WTC11 (cell line): ENCODE data around the gene NDRG2. TPM values are rescaled to one million over a fixed set of nuclear protein-coding genes. Genes with fewer than 3 reads are reported as not detected.

Experiments
- ATAC-seq: fragments of 200-7000 bp; cut with Tn5 transposase; 2 replicates; pipeline ENCODE4 v1.10.0; 2021; ENCODE audit warnings: mild to moderate bottlenecking, moderate library complexity
- CTCF ChIA-PET: fragments of 300-600 bp; sonication (Branson Sonifier 250); formaldehyde crosslinking; loops from one replicate; lab custom pipeline; 2021; ENCODE audit warnings: antibody characterized with exemption; lab: Charles Lee
- POLR2A ChIA-PET: fragments of 350-600 bp; sonication (Branson Sonifier 250); formaldehyde crosslinking; loops from one replicate; lab custom pipeline; 2021; ENCODE audit warnings: antibody characterized with exemption; lab: Charles Lee
- DNase-seq: peaks from one replicate; pipeline ENCODE4 v3.0.0; 2021; ENCODE audit warnings: low spot score
- H3K27ac Mint-ChIP-seq: 2 replicates; pipeline ENCODE4 v1.8.0; 2021; ENCODE audit warnings: mixed read lengths
- H3K27me3 Mint-ChIP-seq: 2 replicates; pipeline ENCODE4 v1.8.0; 2021; ENCODE audit warnings: low read depth, mild to moderate bottlenecking, moderate library complexity, mixed read lengths
- H3K36me3 Mint-ChIP-seq: 2 replicates; pipeline ENCODE4 v1.8.0; 2021; ENCODE audit warnings: mixed read lengths
- H3K4me1 Mint-ChIP-seq: 2 replicates; pipeline ENCODE4 v1.8.0; 2022; ENCODE audit warnings: mixed read lengths
- H3K4me3 Mint-ChIP-seq: 2 replicates; pipeline ENCODE4 v1.8.0; 2021; ENCODE audit warnings: mild to moderate bottlenecking, moderate library complexity, mixed read lengths
- H3K9me3 Mint-ChIP-seq: 2 replicates; pipeline ENCODE4 v1.8.0; 2021; ENCODE audit warnings: mixed read lengths
- AR ChIP-seq: fragments of 250-450 bp; sonication (Bioruptor Pico); IDR thresholded peaks from 2 replicates; pipeline ENCODE4 v1.9.0; 2021; ENCODE audit warnings: mild to moderate bottlenecking
- ATF2 ChIP-seq: sonication (generic); formaldehyde crosslinking; IDR thresholded peaks from 2 replicates; pipeline ENCODE4 v1.8.1; 2022; ENCODE audit warnings: low read depth, missing genetic modification reagents, borderline replicate concordance
- CREB1 ChIP-seq: sonication (generic); formaldehyde crosslinking; IDR thresholded peaks from 2 replicates; pipeline ENCODE4 v1.8.0; 2023; ENCODE audit warnings: mild to moderate bottlenecking, missing genetic modification reagents
- ERG ChIP-seq: fragments of 250-450 bp; sonication (Bioruptor Pico); IDR thresholded peaks from 2 replicates; pipeline ENCODE4 v1.8.0; 2021; ENCODE audit warnings: mild to moderate bottlenecking
- FOXP1 ChIP-seq: sonication (generic); formaldehyde crosslinking; IDR thresholded peaks from 2 replicates; pipeline ENCODE4 v1.8.0; 2022; ENCODE audit warnings: missing genetic modification reagents, mild to moderate bottlenecking, moderate library complexity, borderline replicate concordance
- FOXP4 ChIP-seq: sonication (generic); formaldehyde crosslinking; IDR thresholded peaks from 2 replicates; pipeline ENCODE4 v1.8.0; 2022; ENCODE audit warnings: mild to moderate bottlenecking, missing genetic modification reagents
- GTF2I ChIP-seq: fragments of 250-450 bp; sonication (Bioruptor Pico); conservative IDR thresholded peaks from 2 replicates; pipeline ENCODE4 v1.4.0; 2021; ENCODE audit warnings: mild to moderate bottlenecking
- NFE2L1 ChIP-seq: sonication (generic); formaldehyde crosslinking; IDR thresholded peaks from 2 replicates; pipeline ENCODE4 v1.8.1; 2023; ENCODE audit warnings: missing genetic modification reagents
- NR1H2 ChIP-seq: sonication (generic); formaldehyde crosslinking; IDR thresholded peaks from 2 replicates; pipeline ENCODE4 v1.9.0; 2021; ENCODE audit warnings: mild to moderate bottlenecking, moderate library complexity, missing genetic modification reagents
- PRDM15 ChIP-seq: sonication (generic); formaldehyde crosslinking; IDR thresholded peaks from 2 replicates; pipeline ENCODE4 v1.8.0; 2022; ENCODE audit warnings: missing genetic modification reagents
- PRRX2 ChIP-seq: fragments of 250-450 bp; sonication (Bioruptor Pico); IDR thresholded peaks from 2 replicates; pipeline ENCODE4 v1.8.0; 2021; ENCODE audit warnings: mild to moderate bottlenecking
- RORB ChIP-seq: fragments of 250-450 bp; sonication (Bioruptor Pico); IDR thresholded peaks from 2 replicates; pipeline ENCODE4 v1.9.0; 2021; ENCODE audit warnings: mild to moderate bottlenecking
- SMAD3 ChIP-seq: sonication (generic); formaldehyde crosslinking; IDR thresholded peaks from 2 replicates; pipeline ENCODE4 v1.8.0; 2022; ENCODE audit warnings: missing genetic modification reagents, mild to moderate bottlenecking, borderline replicate concordance
- TCF7 ChIP-seq: sonication (generic); formaldehyde crosslinking; IDR thresholded peaks from 2 replicates; pipeline ENCODE4 v1.8.0; 2022; ENCODE audit warnings: mild to moderate bottlenecking, low read depth, missing genetic modification reagents, moderate library complexity
- ZBTB21 ChIP-seq: sonication (generic); formaldehyde crosslinking; IDR thresholded peaks from 2 replicates; pipeline ENCODE4 v1.8.1; 2023; ENCODE audit warnings: mild to moderate bottlenecking, missing genetic modification reagents, borderline replicate concordance
- ZNF263 ChIP-seq: sonication (generic); formaldehyde crosslinking; IDR thresholded peaks from 2 replicates; pipeline ENCODE4 v1.8.1; 2022; ENCODE audit warnings: low read depth, mild to moderate bottlenecking, moderate library complexity, missing genetic modification reagents
- ZNF425 ChIP-seq: fragments of 250-450 bp; sonication (Bioruptor Pico); conservative IDR thresholded peaks from 2 replicates; pipeline ENCODE4 v1.9.0; 2021; ENCODE audit warnings: mild to moderate bottlenecking
- ZNF512 ChIP-seq: sonication (generic); formaldehyde crosslinking; IDR thresholded peaks from 2 replicates; pipeline ENCODE4 v1.8.1; 2022; ENCODE audit warnings: missing genetic modification reagents, borderline replicate concordance
- total RNA-seq: library from RNA; stranded (reverse); gene quantifications from 3 replicates; pipeline ENCODE4 v1.2.3, GENCODE V29; 2021

NDRG2 gene
- total RNA-seq, 1 experiment from 2014 or later: 32.2 TPM

- no peak for TF ChIP-seq ZNF512 (CRISPR knock-in tag)
- TF ChIP-seq ZNF425 (CRISPR knock-in tag): no peak
- TF ChIP-seq ZNF263 (CRISPR knock-in tag): no peak
- TF ChIP-seq, all 79 proteins: peak for 0
These were observed 24.4 kb upstream of the NDRG2 start (continued) for GRCh38 chr14:21049271-21049673.

GRCh38 chr14:21048638-21049037 is 23.8 kb upstream of the NDRG2 start:
- no peaks in the 10 kb centered on the region for H3K36me3 Mint-ChIP-seq
- H3K4me1 Mint-ChIP-seq: no peaks in the 10 kb centered on the region
- ATAC-seq (no peak), DNase-seq (no peak)
- H3K4me3 Mint-ChIP-seq: no peak overlapping the region
- no peak overlapping the region for H3K27ac Mint-ChIP-seq
- no peaks in the 10 kb centered on the region for H3K9me3 Mint-ChIP-seq
- peaks cover 3% of the 10 kb centered on the region for H3K27me3 Mint-ChIP-seq
- ChIA-PET CTCF (interaction anchor here (1.5 to 2.2 kb wide), 4 partner anchors 34 to 78 kb away, joined by 4 to 19 read pairs (median 8); no protein-coding TSS in a partner anchor), POLR2A (no interaction called here)
- TF ChIP-seq RORB (no peak), AR (CRISPR knock-in tag) (no peak), ATF2 (CRISPR knock-in tag) (no peak), ERG (CRISPR knock-in tag) (no peak), TCF7 (CRISPR knock-in tag) (no peak), CREB1 (CRISPR knock-in tag) (no peak), NR1H2 (no peak), FOXP4 (CRISPR knock-in tag) (no peak), NFE2L1 (CRISPR knock-in tag) (no peak), FOXP1 (no peak), PRDM15 (CRISPR knock-in tag) (no peak), ZBTB21 (CRISPR knock-in tag) (no peak), GTF2I (CRISPR knock-in tag) (no peak), PRRX2 (CRISPR knock-in tag) (no peak), SMAD3 (no peak)
